Activated CD8-positive, alpha-beta memory T cell treated with anti-CD3 and anti-CD28 coated beads, Interleukin-2, amount 50 U/mL, for 4 hours (primary cell): ENCODE measurements around the gene FAM149B1.

ENCODE experiments used
- DNase-seq: peaks from one replicate; pipeline ENCODE4 v3.0.0-alpha.2; 2020

The FAM149B1 gene

GRCh38 chr10:73293461-73293860 lies 125.5 kb downstream of the FAM149B1 start:
- no peak for DNase-seq
